GM21737 (cell line): ENCODE measurements around the gene SIGLEC15.
"Not testable (repeated sequence)": the region's sequence is repeated elsewhere in the genome, so short reads cannot be mapped to it uniquely, and the experiment has no call there.

Experiments used
- ATAC-seq: cut with Tn5 transposase; IDR thresholded peaks from one replicate; pipeline ENCODE4 v1.9.1; 2021; ENCODE audit warnings: mild to moderate bottlenecking, moderate library complexity; ENCODE audit not compliant: unreplicated experiment

Gene SIGLEC15

DNA sequence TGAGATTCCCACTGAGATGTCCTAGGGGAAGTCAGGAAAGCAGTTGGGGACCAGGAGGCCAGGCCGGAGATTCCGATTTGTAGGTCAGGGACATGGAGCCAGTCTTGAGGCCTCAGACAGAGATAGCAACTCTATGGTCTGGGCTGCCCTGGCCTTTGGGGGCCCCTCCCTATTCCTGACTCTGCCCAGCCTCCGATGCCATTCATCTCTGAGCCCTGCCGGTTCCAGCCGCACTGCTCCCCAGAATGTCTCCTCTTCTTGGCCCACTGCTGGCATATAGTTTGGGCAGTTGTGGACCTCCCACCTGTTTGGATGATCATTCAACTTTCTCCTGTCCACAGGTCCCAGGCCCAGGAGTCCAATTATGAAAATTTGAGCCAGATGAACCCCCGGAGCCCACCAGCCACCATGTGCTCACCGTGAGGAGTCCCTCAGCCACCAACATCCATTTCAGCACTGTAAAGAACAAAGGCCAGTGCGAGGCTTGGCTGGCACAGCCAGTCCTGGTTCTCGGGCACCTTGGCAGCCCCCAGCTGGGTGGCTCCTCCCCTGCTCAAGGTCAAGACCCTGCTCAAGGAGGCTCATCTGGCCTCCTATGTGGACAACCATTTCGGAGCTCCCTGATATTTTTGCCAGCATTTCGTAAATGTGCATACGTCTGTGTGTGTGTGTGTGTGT, 16.4 kb downstream of the SIGLEC15 start:
- no peak for ATAC-seq

DNA sequence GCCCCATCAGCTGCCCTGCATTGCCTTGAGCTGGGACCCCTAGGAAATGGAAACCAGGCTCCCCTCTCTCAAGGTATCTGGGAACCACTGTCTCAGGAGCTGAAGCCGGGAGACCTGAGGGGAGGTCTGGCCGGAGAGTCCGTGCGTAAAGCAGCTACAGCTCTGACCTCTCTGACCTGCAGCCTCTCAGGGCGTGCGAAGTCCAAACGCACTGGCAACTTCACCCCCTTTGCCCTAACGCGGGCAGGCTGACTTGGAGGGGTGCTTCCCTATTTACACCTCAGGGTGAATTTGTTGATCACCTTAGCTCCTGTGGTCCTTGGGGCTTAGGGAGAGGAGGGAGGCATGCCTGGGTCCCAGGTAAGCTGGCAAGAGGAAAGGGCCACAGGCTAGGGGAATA, 17.5 kb downstream of the SIGLEC15 start:
- no peak for ATAC-seq

DNA sequence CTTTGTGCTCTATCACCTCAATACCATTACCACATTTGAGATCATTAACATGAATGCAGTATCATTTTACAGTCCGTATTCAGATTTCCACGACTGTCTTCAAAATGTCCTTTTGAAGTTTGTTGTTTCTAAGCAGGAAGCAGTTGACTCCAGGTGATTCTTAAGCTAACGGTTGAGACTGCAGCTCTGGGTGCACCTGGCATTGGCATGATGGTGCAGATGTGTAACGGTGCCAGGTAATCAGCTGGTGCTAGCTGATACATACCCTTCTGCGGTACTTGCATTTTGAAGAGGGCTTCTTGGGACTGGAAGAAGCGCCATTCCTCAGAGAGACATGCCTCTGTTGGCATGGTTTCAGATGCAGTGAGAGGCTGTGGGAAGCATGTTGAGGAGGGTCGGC, 19.5 kb downstream of the SIGLEC15 start:
- no peak for ATAC-seq

DNA sequence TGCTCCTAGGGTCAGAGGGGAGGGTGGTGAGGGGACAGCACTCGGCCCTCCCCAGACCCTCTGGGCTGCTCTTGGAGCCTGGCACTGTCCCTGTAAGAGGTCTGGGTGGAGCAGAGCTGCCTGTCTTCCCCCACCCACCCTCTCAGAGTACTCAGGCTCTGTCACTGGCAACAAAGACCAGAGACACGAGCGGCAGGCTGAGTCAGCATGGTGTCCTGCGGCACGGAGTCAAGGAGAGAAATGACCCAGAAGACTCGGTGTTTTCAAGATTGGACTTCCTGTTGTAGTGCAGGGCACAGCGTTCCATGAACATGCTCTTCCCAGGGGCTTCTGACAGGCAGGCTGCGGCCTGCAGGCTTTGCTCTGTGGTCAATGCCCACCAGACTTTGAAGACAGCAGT, 19.9 kb downstream of the SIGLEC15 start:
- ATAC-seq = no peak

DNA sequence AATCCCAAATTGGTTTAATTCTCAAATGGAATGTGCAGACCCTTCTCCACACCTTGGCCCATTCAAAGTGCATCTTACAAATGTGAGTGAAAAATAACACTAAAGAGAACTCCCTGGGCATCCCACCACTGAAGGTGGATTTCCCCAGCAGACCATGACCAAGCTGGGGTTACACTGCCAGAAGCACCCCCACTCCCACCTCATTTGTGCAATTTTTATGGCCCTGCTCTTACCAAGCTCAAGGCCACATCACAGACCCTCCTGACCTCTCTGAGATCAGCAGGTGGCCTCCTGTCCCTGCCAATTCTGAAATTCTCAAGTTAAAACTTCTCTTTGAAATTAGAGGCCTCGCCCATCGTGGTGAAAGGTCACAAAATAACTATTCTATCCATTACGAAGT, 21.6 kb downstream of the SIGLEC15 start:
- ATAC-seq = no peak

DNA sequence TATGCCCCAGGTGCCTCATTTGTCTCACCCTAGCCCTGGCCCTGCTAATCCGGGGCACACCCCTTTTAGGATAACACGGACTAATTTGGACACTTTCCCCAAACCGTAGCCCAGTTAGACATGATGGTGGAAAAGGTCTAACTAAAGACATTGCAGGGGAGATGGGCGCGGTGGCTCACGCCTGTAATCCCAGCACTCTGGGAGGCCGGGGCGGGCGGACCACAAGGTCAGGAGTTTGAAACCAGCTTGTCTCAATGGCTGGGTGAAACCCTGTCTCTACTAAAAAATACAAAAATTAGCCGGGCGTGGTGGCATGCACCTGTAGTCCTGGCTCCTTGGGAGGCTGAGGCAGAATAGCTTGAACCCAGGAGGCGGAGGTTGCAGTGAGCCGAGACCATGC, 23.2 kb downstream of the SIGLEC15 start:
- ATAC-seq = not testable (repeated sequence)

DNA sequence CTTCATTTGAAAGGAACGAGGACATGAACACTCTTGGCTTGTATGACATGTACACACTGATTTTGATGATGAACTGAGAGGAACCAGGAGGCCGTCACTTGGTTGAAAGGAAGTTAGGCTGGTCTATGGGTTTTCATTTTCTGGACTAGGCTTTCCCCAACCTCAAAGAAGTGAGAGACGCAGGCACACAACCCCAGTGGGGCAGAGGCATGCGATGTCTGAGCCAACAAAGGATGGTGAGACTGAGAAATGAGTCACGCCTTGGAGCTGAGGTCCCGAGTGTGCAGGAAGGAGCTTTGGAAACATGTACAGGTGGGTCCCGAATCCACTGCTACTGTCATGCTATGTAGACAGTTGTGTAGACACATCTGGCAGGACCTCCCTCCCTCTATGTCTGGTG, 24.1 kb downstream of the SIGLEC15 start:
- ATAC-seq = no peak

DNA sequence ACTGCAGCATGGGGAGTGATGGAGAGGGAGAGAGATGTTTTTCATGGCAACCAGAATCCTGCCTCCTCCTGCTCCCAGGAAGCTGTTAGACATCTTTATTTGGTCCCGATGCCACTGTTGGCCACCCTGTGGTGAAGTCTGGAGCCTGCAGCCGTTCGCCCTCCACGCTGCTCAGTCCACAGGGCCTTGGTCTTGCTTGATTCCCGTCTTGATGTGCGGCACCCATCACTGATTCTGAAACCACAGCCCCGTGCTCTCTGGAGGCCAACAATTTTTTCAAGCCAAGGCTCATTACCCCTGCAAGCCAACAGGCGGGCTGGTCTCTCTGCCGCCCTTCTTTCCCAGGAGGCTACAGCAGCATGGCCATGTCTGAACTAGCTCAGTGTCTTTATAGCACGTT, 24.5 kb downstream of the SIGLEC15 start:
- no peak for ATAC-seq

DNA sequence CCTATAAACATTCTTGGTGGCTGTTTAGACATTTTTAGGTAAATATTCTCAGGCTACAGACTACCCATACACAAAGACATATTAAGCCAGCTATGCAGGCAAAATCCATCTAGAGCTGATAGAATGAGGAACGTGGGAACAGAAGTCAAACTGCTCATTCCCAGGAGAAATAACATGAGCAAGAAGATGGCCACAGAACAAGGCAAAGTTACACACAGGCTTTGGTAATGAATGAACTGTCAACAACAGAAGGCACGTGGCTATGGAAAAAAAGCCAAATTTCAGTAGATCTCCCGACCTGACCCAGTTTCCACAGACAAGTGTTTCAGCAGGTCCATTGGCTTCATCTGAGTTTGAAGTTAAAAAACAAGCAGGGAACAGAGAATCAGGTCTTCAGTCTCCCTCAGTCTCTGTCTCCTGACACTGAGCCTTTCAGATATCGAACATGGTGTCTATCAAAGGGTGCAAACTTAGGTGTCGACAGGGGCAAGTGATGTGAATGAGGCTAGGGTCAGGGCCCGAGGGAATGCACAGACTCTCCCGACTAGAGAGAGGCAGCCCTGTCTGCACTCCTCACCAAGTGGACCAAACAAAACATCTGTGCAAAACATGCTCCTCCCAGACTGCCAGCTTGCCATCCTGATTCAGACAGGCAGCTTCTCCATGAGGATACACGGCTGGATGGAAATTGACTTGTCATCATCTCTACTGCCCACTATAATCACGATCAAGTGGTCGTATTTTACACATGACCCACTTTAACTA, 25.9 kb downstream of the SIGLEC15 start:
- no peak for ATAC-seq

DNA sequence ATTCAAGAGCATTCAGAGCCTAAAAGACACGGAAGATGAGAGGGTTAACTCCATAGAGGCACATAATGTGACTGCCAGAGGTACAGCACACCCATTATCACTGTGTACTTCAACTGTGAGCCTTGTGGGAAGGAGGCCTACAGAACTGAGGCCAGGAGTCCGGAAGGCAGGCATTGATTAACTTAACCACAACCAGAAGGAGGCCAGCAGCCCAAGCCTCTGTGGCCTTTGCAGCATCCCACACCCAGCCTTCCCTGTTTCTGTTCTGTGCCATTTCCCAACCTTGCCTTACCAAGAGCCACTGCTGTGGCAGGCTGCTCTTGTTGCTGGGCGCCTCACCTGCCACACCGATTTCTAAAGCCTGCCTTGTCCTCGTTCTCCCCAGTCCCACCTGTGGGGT, 27.2 kb downstream of the SIGLEC15 start:
- ATAC-seq = no peak

DNA sequence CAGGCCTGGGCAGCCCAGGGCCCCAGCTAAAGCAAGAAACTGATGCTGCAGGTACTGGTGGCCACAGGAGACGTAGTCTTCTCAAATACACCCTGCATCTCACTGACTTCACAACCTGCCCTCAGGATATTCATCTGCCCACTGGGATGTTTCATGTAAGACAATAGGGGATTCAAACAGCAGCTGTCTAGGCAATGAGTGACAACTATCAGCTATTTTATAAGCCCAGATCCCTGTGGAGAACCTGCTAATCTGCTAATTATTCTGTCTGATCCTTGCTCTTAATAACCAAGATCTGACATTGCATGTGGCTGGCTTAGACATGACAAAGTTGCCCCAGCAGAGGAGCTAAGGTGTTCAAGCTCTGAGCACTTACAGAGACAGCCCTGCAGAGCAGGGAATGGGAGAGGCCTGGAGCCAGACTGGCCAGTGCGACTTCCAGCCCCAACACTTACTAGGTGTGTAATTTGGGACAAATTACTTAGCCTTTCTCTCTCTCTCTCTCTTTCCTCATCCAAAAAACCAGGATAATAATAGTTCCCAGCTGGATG, 28.6 kb downstream of the SIGLEC15 start:
- ATAC-seq = no peak

DNA sequence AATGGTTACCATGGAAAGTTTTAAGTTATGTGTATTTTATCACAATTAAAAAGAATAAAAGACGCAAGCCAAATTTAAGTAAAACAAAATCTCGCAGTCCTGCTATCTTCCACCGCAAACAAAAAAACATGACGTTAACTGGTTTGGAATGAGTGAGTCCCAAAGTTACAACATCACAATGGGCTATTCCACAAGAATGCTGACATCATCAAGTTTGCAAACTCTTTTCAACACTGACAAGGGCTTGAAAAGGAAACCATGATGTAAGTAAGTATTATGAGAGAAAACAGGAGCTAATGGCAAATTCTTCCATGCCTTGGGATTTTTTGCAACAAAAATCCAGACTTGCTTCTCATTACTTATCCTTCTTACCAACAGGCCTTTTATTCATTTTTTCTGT, 31.1 kb downstream of the SIGLEC15 start:
- ATAC-seq = no peak

DNA sequence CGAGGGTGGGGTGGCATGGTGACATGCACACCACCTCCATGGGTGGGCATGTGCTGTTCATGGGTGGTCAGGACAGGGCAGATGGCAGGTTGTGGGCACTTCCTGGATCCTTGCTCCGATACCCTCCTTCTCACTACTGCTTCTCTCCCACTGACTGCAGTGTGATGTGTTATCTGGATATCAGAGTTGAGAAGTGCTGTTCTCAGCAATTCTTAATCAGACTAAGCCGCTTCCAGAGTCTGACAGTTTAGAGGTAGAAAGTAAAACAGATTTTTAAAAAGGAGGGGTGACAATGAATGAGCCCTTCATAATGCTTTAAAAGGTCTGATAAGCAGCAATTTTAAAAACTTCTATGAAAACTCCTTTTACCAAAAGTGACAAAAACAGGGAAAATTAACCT, 33.9 kb downstream of the SIGLEC15 start:
- ATAC-seq = no peak

DNA sequence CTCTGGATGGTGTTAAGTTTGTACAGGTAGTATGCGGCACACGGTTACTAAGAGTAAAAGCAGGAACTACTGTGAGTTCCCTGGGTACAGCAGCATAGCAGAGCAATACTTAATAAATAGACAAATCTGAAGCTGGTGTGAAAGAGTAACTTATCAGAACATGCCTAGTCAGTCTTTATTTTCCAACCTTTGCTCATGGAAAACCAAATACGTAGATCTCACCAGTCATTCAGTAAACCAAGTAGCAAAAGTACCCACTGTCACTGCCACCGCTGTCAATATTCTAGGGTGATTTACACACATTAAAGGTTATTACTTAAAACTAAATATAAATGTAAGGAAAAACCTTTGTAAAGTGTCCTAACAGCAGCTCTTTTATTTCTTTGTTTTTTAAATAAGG, 35.0 kb downstream of the SIGLEC15 start:
- ATAC-seq = no peak

DNA sequence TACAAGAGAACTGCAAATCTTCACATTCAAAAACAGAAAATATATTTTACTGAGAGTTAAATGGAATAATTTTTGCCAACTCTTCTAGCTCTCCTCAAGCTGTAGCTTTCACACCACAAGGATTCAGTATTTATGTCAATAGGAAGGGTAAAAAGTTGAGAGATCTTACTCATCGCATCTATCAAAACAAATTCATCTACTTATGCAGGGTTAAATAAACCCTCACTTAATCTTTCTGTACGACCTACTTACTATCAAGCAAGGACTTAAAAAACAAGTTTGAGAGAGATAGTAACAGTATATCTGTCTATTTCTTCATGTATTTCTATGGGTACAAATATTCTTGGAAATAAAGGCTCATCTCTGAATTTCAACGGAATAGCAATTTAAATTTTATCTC, 35.5 kb downstream of the SIGLEC15 start:
- ATAC-seq = no peak

DNA sequence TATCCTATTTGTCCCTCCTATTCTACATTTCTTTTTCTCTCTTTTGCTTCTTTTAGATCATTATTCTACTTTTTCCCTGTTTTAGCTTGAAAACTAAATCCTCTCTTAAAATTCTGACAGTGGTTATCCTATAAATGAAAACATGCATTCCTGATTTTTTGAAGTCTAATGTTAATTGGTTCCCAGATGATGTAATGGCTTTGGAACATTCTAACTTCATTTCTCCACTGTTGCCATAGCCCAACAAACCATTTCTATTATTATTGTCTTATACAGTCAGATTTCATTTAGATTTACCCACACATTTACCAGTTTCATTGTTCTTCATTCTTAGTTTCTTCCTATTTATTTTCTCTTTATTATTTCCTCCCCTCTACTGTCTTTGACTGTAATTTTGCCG, 36.5 kb downstream of the SIGLEC15 start:
- no peak for ATAC-seq

DNA sequence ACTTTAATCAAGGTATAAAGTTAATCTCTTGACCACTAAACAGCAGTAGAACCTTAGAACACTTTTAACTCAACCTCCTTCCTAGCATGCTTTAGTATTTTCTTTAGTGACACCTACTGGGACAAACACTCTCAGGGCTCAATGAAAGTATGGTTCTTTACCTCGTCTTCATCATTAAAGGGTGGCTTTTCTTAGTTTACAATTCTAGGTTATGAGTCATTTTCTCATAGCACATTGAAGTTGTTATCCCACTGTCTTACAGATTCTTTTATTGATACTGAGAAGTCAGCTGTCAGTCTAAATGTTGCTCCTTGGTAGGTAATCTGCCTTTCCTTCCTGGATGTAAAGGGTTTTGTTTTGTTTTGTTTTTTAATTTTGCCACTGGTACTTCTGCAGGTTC, 38.0 kb downstream of the SIGLEC15 start:
- no peak for ATAC-seq

DNA sequence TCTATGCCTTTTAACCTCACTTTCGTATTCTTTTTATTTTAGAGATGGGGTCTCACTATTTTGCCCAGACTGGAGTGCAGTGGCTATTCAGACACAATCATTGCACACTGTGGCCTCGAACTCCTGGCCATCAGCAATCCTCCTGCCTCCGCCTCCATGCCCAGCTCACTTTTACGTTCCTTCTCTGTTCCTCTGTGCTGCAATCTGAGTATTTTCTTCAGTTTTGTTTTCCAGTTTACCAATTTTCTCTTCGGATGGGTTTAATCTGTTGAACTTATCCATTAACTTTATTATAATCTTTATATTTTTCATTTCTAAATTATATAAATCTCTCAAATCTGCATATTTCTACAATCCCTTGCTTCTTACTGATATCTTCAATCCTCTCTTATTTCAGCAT, 38.6 kb downstream of the SIGLEC15 start:
- no peak for ATAC-seq

DNA sequence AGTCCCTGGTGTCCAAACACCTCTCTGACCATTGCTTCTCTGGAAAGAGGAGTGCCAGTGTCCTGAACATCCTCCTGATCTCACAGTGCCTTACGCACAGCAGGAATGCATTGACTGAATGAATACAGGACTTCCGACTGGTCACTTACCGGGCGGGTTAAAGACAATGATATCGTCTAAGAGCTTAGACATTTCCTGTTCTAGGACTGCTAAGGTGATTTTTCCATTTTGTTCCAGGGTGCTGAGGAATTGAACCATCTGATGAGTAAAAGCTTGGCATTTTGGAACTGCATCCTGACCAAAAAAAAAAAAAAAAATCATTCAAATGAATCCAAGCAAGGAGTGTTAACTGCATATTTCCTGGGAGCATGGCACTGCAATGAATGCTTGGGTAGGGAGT, 40.0 kb downstream of the SIGLEC15 start:
- ATAC-seq = no peak

DNA sequence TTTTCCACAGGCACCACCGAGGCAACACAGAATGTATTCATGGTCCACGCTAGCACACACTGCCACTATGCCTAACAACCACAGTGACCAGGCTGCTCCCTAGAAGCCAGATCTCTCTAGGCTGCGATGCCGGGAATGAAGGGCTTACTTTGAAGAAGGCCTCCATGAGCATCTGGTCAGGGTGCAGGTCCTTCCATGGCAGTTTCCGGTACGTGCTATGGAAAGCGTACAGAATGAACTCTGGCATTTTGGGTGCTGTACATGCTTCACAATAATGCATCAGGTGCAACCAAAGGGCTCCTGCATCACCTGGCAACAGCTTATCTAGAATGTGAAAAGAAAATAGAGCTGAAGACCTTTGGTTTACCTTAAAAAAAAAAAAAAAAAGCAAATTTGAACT, 44.9 kb downstream of the SIGLEC15 start:
- ATAC-seq = no peak

DNA sequence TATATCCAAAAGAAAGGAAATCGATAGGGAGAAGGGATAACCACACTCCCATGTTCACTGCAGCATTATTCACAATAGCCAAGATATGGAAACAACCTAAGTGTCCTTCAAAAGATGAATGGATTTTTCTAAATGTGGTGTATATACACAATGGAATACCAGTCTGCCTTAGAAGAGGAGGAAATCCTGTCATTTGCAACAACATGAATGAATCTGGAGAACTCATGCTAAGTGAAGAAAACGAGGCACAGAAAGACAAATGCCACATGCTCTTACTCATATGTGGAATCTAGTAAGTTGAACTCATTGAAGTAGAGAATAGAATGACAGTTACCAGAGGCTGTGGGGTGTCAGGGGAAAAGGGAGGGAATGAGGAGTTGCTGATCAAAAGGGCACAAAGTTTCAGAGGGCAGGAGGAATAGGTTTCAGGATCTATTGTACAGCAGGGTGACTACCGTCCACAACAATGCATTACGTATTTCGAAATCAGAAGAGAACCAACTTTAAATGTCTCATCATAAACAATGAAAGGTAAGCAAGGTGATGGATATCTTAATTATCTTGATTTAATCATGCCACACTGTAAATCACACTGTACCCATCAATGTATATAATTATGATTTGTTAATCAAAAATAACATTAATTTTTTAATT, 46.1 kb downstream of the SIGLEC15 start:
- no peak for ATAC-seq
